NCI-H446 treated with DMSO at 0.1 percent for 48 hours (cell line): Measurements from ENCODE around the gene ANKRD44.
"Not testable (repeated sequence)": the region's sequence is repeated elsewhere in the genome, so short reads cannot be mapped to it uniquely, and the experiment has no call there.

ENCODE experiments used
- DNase-seq: peaks from one replicate; lab custom pipeline; 2025; lab: John Stamatoyannopoulos, UW

ANKRD44 gene

GRCh38 chr2:197028230-197028629 is 282.4 kb downstream of the ANKRD44 start:
- no peak for DNase-seq

GRCh38 chr2:197024206-197024605 is 286.4 kb downstream of the ANKRD44 start:
- DNase-seq: no peak

GRCh38 chr2:197020921-197021320 is 289.7 kb downstream of the ANKRD44 start:
- DNase-seq: not testable (repeated sequence)

GRCh38 chr2:197013098-197013497 is 297.5 kb downstream of the ANKRD44 start:
- DNase-seq: no peak

GRCh38 chr2:197011801-197012641 is 298.6 kb downstream of the ANKRD44 start:
- peak; percentile 57 for DNase-seq

- no peak for DNase-seq
Observed at GRCh38 chr2:197011021-197011417, 299.6 kb downstream of the ANKRD44 start.

GRCh38 chr2:197010200-197011020 is 300.2 kb downstream of the ANKRD44 start:
- no peak for DNase-seq

GRCh38 chr2:197008741-197009341 is 301.7 kb downstream of the ANKRD44 start:
- not testable (repeated sequence) for DNase-seq

- DNase-seq: no peak
Observed at GRCh38 chr2:197007716-197008628, 302.6 kb downstream of the ANKRD44 start.

- DNase-seq: no peak
Observed at GRCh38 chr2:197001921-197002320, 308.7 kb downstream of the ANKRD44 start.

GRCh38 chr2:196995757-196996314 is 314.7 kb downstream of the ANKRD44 start:
- DNase-seq: no peak

- DNase-seq: no peak
Observed at GRCh38 chr2:196994764-196995163, 315.8 kb downstream of the ANKRD44 start.

GRCh38 chr2:196993617-196994016 is 317.0 kb downstream of the ANKRD44 start:
- no peak for DNase-seq

GRCh38 chr2:196992466-196992865 is 318.1 kb downstream of the ANKRD44 start:
- no peak for DNase-seq

GRCh38 chr2:196990788-196991461 is 319.7 kb downstream of the ANKRD44 start:
- no peak for DNase-seq

- no peak for DNase-seq
Observed at GRCh38 chr2:196990092-196990491, 320.5 kb downstream of the ANKRD44 start.

GRCh38 chr2:196989496-196989895 is 321.1 kb downstream of the ANKRD44 start:
- no peak for DNase-seq

GRCh38 chr2:196988639-196989038 is 321.9 kb downstream of the ANKRD44 start:
- DNase-seq: no peak

GRCh38 chr2:196987649-196988364 is 322.8 kb downstream of the ANKRD44 start:
- peak; percentile 62 for DNase-seq

- no peak for DNase-seq
Observed at GRCh38 chr2:196987298-196987648, 323.3 kb downstream of the ANKRD44 start.
